DND-41 (cell line): ENCODE measurements around the gene CNTN5.

Experiments used
- ATAC-seq: fragments of 200-7000 bp; cut with Tn5 transposase; 3 replicates; pipeline ENCODE4 v1.9.1; 2021; ENCODE audit warnings: low read depth; ENCODE audit not compliant: insufficient read depth
- DNase-seq: peaks from one replicate; pipeline ENCODE4 v3.0.0-alpha.2; 2020
- H2AFZ ChIP-seq: 2 replicates; pipeline ENCODE4 v1.6.0; 2012; ENCODE audit warnings: low read depth, low read length
- H3K27ac ChIP-seq: 2 replicates; pipeline ENCODE4 v1.5.1; 2012; ENCODE audit warnings: low read length, inconsistent platforms
- H3K27me3 ChIP-seq: fragments of 200-600 bp; sonication (generic); 2 replicates; pipeline ENCODE4 v1.6.0; 2012; ENCODE audit warnings: low read length, mild to moderate bottlenecking, inconsistent platforms; ENCODE audit not compliant: insufficient read depth, poor library complexity
- H3K36me3 ChIP-seq: 2 replicates; pipeline ENCODE4 v1.5.1; 2012; ENCODE audit warnings: low read length, inconsistent platforms; ENCODE audit not compliant: insufficient read depth
- H3K4me1 ChIP-seq: 2 replicates; pipeline ENCODE4 v1.5.1; 2012; ENCODE audit warnings: mild to moderate bottlenecking, low read length; ENCODE audit not compliant: insufficient read depth
- H3K4me2 ChIP-seq: 2 replicates; pipeline ENCODE4 v1.6.0; 2012; ENCODE audit warnings: mild to moderate bottlenecking, moderate library complexity, low read length, inconsistent platforms; ENCODE audit not compliant: insufficient read depth
- H3K4me3 ChIP-seq, 2 experiments: fragments of 200-600 bp in 1 of 2; shearing (Covaris generic) in 1 of 2; 2 replicates each; pipeline ENCODE4 v1.5.1; 2012 to 2016; ENCODE audit warnings: inconsistent platforms in 2 of 2, low read length in 2 of 2, mild to moderate bottlenecking in 2 of 2, low read depth in 1 of 2, moderate library complexity in 1 of 2
- H3K79me2 ChIP-seq: 2 replicates; pipeline ENCODE4 v1.6.0; 2012; ENCODE audit warnings: low read length, inconsistent platforms; ENCODE audit not compliant: insufficient read depth
- H3K9ac ChIP-seq: 2 replicates; pipeline ENCODE4 v1.6.0; 2012; ENCODE audit warnings: low read depth, mild to moderate bottlenecking, inconsistent platforms, low read length, moderate library complexity
- H3K9me3 ChIP-seq: 2 replicates; pipeline ENCODE4 v1.5.1; 2012; ENCODE audit warnings: low read length, moderate library complexity, mild to moderate bottlenecking, inconsistent platforms; ENCODE audit not compliant: insufficient read depth, severe bottlenecking
- H4K20me1 ChIP-seq: 2 replicates; pipeline ENCODE4 v1.6.0; 2012; ENCODE audit warnings: low read length; ENCODE audit not compliant: insufficient read depth
- CTCF ChIP-seq: IDR thresholded peaks from 2 replicates; pipeline ENCODE4 v1.5.1; 2012; ENCODE audit warnings: borderline replicate concordance, low read length, moderate library complexity, mild to moderate bottlenecking; ENCODE audit not compliant: poor library complexity, severe bottlenecking; ENCODE audit errors: extremely low read depth
- EZH2 ChIP-seq: IDR thresholded peaks from 3 replicates; pipeline ENCODE4 v1.6.1; 2012; ENCODE audit warnings: borderline replicate concordance, low read depth, mild to moderate bottlenecking, moderate library complexity, low read length, inconsistent platforms; ENCODE audit not compliant: severe bottlenecking

CNTN5 gene

GRCh38 chr11:100404907-100405306 is 1384.2 kb downstream of the CNTN5 start:
- Histone ChIP-seq H3K9me3 (no peaks in the 10 kb centered on the region), H2AFZ (no peak overlapping the region), H3K27ac (no peak overlapping the region), H3K79me2 (no peaks in the 10 kb centered on the region), H4K20me1 (no peaks in the 10 kb centered on the region), H3K4me3 (no peak overlapping the region), H3K4me1 (no peaks in the 10 kb centered on the region), H3K27me3 (no peaks in the 10 kb centered on the region), H3K9ac (no peak overlapping the region), H3K36me3 (no peaks in the 10 kb centered on the region), H3K4me2 (no peak overlapping the region)
- DNase-seq (no peak), ATAC-seq (no peak)
- TF ChIP-seq EZH2 (no peak), CTCF (no peak)
